ENCODE data around the gene MALRD1. TPM values are rescaled to one million over a fixed set of nuclear protein-coding genes. Genes with fewer than 3 reads are reported as not detected.

MALRD1 gene
- total RNA-seq, 1 donor from 2014 or later, result 0.45 TPM

DNA sequence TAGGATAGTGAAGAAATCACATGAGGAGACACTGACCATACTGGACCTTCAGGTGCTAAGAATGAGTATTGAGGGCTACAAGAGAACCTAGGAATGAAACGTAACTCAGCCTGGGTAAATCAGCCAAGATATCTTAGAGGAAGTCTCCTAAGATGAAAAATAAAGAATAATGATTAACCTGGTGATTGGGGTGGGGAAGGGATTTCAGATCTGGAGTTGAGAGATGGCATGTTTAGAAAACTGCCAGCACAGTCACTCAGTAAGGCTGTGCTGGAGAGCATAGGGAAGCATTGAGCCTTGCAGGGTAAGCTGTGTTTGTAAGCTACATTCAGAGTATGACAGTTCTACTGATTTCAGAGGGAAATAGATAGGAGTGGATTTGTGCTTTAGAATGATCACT lies 1.9 kb upstream of the MALRD1 start:
- H3K4me1 Mint-ChIP-seq (ENCODE audit: low read depth, unreplicated experiment), result no peaks in the 10 kb centered on the region
- H3K9me3 Mint-ChIP-seq (ENCODE audit: unreplicated experiment), result no peaks in the 10 kb centered on the region
- H3K27me3 Mint-ChIP-seq (ENCODE audit: low read depth, unreplicated experiment), result no peaks in the 10 kb centered on the region
- Histone ChIP-seq H3K9ac (ENCODE audit: low read length) (no peak overlapping the region), H4K20me1 (ENCODE audit: insufficient read depth, low read length) (no peaks in the 10 kb centered on the region), H3K27ac (ENCODE audit: low read depth, low read length) (no peak overlapping the region), H3K4me1 (ENCODE audit: insufficient read depth, low read length) (no peaks in the 10 kb centered on the region), H3K9me3 (ENCODE audit: insufficient read depth, low read depth, low read length) (no peaks in the 10 kb centered on the region), H3K27me3 (ENCODE audit: insufficient read depth, low read length) (no peaks in the 10 kb centered on the region), H2AFZ (ENCODE audit: low read depth, low read length) (no peak overlapping the region), H3K4me2 (ENCODE audit: low read length) (no peak overlapping the region), H3K36me3 (ENCODE audit: insufficient read depth, low read length) (no peaks in the 10 kb centered on the region), H3K79me2 (ENCODE audit: insufficient read depth, low read length) (no peaks in the 10 kb centered on the region), H3K4me3 (ENCODE audit: insufficient read depth, low read depth, low read length) (no peak overlapping the region)
- H3K27ac Mint-ChIP-seq (ENCODE audit: unreplicated experiment), result no peak overlapping the region
- no peak overlapping the region for H3K4me3 Mint-ChIP-seq (ENCODE audit: unreplicated experiment)
- DNase-seq (ENCODE audit: low read depth), result no peak
- TF ChIP-seq EZH2 (IDR thresholded peaks at IDR 0.05; ENCODE audit: insufficient read depth, low read length), result no peak
- TF ChIP-seq, protein P1, sequence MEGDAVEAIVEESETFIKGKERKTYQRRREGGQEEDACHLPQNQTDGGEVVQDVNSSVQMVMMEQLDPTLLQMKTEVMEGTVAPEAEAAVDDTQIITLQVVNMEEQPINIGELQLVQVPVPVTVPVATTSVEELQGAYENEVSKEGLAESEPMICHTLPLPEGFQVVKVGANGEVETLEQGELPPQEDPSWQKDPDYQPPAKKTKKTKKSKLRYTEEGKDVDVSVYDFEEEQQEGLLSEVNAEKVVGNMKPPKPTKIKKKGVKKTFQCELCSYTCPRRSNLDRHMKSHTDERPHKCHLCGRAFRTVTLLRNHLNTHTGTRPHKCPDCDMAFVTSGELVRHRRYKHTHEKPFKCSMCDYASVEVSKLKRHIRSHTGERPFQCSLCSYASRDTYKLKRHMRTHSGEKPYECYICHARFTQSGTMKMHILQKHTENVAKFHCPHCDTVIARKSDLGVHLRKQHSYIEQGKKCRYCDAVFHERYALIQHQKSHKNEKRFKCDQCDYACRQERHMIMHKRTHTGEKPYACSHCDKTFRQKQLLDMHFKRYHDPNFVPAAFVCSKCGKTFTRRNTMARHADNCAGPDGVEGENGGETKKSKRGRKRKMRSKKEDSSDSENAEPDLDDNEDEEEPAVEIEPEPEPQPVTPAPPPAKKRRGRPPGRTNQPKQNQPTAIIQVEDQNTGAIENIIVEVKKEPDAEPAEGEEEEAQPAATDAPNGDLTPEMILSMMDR (IDR thresholded peaks at IDR 0.05; ENCODE audit: insufficient read depth, low read depth, low read length), result no peak
- FAIRE-seq, result no peak
- H3K36me3 Mint-ChIP-seq (ENCODE audit: low read depth, unreplicated experiment), result no peaks in the 10 kb centered on the region

- no peaks in the 10 kb centered on the region for H3K27me3 Mint-ChIP-seq (ENCODE audit: low read depth, unreplicated experiment)
- H3K36me3 Mint-ChIP-seq (ENCODE audit: low read depth, unreplicated experiment), result no peaks in the 10 kb centered on the region
- H3K36me3 ChIP-seq (ENCODE audit: insufficient read depth, low read length), result no peaks in the 10 kb centered on the region
Observed at GRCh38 chr10:19048891-19049290, 290 bp downstream of the MALRD1 start.

DNA sequence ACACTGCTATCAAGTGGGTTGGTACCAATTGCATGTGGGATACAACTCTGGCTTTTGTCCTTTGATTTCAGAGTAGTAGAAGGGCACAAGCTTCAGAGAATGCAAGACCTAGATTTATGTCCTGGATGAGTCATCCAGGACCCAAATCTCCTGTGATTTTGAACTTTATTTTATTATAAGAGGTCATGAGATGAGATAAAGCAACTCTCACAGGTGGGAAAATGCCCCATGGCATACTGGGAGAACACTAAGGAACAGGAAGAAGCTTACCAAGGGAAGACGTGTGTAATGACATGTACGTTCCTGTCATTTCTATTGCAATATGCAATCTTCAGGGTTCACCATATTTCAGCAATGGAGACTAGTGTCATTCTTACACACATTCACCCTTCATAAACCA lies 966 bp downstream of the MALRD1 start:
- no peak overlapping the region for H3K9ac ChIP-seq (ENCODE audit: low read length)
- Mint-ChIP-seq H3K27ac (ENCODE audit: unreplicated experiment) (no peak overlapping the region), H3K36me3 (ENCODE audit: low read depth, unreplicated experiment) (no peaks in the 10 kb centered on the region), H3K4me3 (ENCODE audit: unreplicated experiment) (no peak overlapping the region), H3K4me1 (ENCODE audit: low read depth, unreplicated experiment) (no peaks in the 10 kb centered on the region), H3K9me3 (ENCODE audit: unreplicated experiment) (no peaks in the 10 kb centered on the region), H3K27me3 (ENCODE audit: low read depth, unreplicated experiment) (no peaks in the 10 kb centered on the region)
- no peaks in the 10 kb centered on the region for H3K4me1 ChIP-seq (ENCODE audit: insufficient read depth, low read length)
- no peak overlapping the region for H2AFZ ChIP-seq (ENCODE audit: low read depth, low read length)
- H3K27me3 ChIP-seq (ENCODE audit: insufficient read depth, low read length), result no peaks in the 10 kb centered on the region
- no peak for FAIRE-seq
- no peak for DNase-seq (ENCODE audit: low read depth)
- H3K27ac ChIP-seq (ENCODE audit: low read depth, low read length), result no peak overlapping the region
- no peaks in the 10 kb centered on the region for H3K79me2 ChIP-seq (ENCODE audit: insufficient read depth, low read length)
- no peaks in the 10 kb centered on the region for H3K36me3 ChIP-seq (ENCODE audit: insufficient read depth, low read length)
- no peaks in the 10 kb centered on the region for H4K20me1 ChIP-seq (ENCODE audit: insufficient read depth, low read length)
- no peaks in the 10 kb centered on the region for H3K9me3 ChIP-seq (ENCODE audit: insufficient read depth, low read depth, low read length)
- no peak overlapping the region for H3K4me2 ChIP-seq (ENCODE audit: low read length)
- TF ChIP-seq, protein P1 (IDR thresholded peaks at IDR 0.05; ENCODE audit: insufficient read depth, low read depth, low read length), result no peak
- no peak for TF ChIP-seq EZH2 (IDR thresholded peaks at IDR 0.05; ENCODE audit: insufficient read depth, low read length)
- H3K4me3 ChIP-seq (ENCODE audit: insufficient read depth, low read depth, low read length), result no peak overlapping the region

More at GRCh38 chr10:19048891-19049290, 290 bp downstream of the MALRD1 start:
- H3K4me1 ChIP-seq (ENCODE audit: insufficient read depth, low read length), result no peaks in the 10 kb centered on the region
- FAIRE-seq (no peak), DNase-seq (ENCODE audit: low read depth) (no peak)
- no peak for TF ChIP-seq EZH2 (IDR thresholded peaks at IDR 0.05; ENCODE audit: insufficient read depth, low read length)
- TF ChIP-seq, protein P1 (IDR thresholded peaks at IDR 0.05; ENCODE audit: insufficient read depth, low read depth, low read length), result no peak
- H3K9ac ChIP-seq (ENCODE audit: low read length), result no peak overlapping the region
- no peaks in the 10 kb centered on the region for H4K20me1 ChIP-seq (ENCODE audit: insufficient read depth, low read length)
- Mint-ChIP-seq H3K27ac (ENCODE audit: unreplicated experiment) (no peak overlapping the region), H3K4me1 (ENCODE audit: low read depth, unreplicated experiment) (no peaks in the 10 kb centered on the region), H3K9me3 (ENCODE audit: unreplicated experiment) (no peaks in the 10 kb centered on the region), H3K4me3 (ENCODE audit: unreplicated experiment) (no peak overlapping the region)
- H3K27ac ChIP-seq (ENCODE audit: low read depth, low read length), result no peak overlapping the region
- no peaks in the 10 kb centered on the region for H3K9me3 ChIP-seq (ENCODE audit: insufficient read depth, low read depth, low read length)
- no peak overlapping the region for H3K4me3 ChIP-seq (ENCODE audit: insufficient read depth, low read depth, low read length)
- no peaks in the 10 kb centered on the region for H3K27me3 ChIP-seq (ENCODE audit: insufficient read depth, low read length)
- H3K4me2 ChIP-seq (ENCODE audit: low read length), result no peak overlapping the region
- H3K79me2 ChIP-seq (ENCODE audit: insufficient read depth, low read length), result no peaks in the 10 kb centered on the region
- no peak overlapping the region for H2AFZ ChIP-seq (ENCODE audit: low read depth, low read length)
